Retinal pigment epithelial cell (primary cell): ENCODE data around the gene MAPK14.

Experiments used
- DNase-seq: peaks from one replicate; pipeline ENCODE4 v3.0.0-alpha.2; 2010; ENCODE audit warnings: low read depth
- H3K4me3 ChIP-seq: 2 replicates; pipeline ENCODE4 v1.5.1; 2011; ENCODE audit warnings: mild to moderate bottlenecking, low read length, control low read depth, moderate library complexity
- TF ChIP-seq, protein P1 (sequence below): conservative IDR thresholded peaks from 2 replicates; pipeline ENCODE4 v1.5.1; 2011; ENCODE audit warnings: low read depth, low read length, control low read depth, inconsistent platforms

Gene MAPK14

GRCh38 chr6:36062247-36062646 is 34.6 kb downstream of the MAPK14 start:
- H3K4me3 ChIP-seq, result no peak overlapping the region
- TF ChIP-seq, protein P1, sequence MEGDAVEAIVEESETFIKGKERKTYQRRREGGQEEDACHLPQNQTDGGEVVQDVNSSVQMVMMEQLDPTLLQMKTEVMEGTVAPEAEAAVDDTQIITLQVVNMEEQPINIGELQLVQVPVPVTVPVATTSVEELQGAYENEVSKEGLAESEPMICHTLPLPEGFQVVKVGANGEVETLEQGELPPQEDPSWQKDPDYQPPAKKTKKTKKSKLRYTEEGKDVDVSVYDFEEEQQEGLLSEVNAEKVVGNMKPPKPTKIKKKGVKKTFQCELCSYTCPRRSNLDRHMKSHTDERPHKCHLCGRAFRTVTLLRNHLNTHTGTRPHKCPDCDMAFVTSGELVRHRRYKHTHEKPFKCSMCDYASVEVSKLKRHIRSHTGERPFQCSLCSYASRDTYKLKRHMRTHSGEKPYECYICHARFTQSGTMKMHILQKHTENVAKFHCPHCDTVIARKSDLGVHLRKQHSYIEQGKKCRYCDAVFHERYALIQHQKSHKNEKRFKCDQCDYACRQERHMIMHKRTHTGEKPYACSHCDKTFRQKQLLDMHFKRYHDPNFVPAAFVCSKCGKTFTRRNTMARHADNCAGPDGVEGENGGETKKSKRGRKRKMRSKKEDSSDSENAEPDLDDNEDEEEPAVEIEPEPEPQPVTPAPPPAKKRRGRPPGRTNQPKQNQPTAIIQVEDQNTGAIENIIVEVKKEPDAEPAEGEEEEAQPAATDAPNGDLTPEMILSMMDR, result no peak
- no peak for DNase-seq

- no peak overlapping the region for H3K4me3 ChIP-seq
- TF ChIP-seq, protein P1, result no peak
- no peak for DNase-seq
These were observed 35.9 kb downstream of the MAPK14 start for GRCh38 chr6:36063318-36064060.

DNA sequence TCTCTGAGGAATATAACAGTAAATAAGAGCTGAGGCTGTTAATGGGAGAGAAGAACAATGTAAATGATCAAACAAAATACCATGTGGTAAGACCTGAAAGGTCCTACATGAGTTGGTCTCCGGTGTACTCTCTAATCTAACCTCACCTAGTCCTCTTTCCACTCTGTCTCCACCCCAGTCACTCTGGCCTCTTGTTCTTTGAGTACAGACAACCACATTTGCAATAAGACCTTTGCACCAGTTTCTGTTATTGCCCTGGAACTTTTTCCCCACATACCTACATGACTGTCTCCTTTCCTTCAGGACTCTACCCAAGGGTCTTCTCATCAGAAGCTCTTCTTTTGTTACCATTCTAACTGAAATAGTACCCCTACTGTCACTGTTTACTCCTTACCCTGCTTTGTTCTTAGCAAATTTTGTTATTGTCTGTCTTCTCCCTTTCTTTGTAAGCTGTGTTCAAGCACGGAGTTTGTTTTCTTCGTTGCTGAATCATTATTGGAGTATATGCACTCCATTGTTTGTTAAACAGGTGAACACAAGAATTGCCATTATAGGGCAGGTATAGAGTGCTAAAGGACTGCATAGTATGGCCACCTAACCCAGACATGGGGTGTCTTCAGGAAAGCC is 37.3 kb downstream of the MAPK14 start:
- TF ChIP-seq, protein P1, result no peak
- DNase-seq, result no peak
- H3K4me3 ChIP-seq, result no peak overlapping the region

DNA sequence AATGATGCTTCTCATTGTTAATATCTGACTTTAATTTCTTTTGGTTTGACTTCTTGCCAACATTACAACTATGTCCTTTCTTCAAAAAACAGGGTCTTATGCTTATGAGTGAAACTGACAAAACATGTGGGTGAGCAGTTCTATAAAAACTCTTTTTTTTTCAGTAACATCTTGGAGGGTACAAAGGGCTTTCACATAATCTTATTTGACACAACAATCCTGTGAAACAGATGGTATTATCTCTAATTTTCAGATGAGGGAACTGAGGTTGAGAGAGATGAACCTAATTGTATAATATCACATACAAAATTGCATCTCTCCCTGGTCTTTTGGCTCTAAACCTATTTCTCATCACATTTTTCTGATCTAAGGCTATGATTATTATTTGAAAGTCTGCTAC is 38.3 kb downstream of the MAPK14 start:
- TF ChIP-seq, protein P1, result no peak
- H3K4me3 ChIP-seq, result no peak overlapping the region
- DNase-seq, result no peak

DNA sequence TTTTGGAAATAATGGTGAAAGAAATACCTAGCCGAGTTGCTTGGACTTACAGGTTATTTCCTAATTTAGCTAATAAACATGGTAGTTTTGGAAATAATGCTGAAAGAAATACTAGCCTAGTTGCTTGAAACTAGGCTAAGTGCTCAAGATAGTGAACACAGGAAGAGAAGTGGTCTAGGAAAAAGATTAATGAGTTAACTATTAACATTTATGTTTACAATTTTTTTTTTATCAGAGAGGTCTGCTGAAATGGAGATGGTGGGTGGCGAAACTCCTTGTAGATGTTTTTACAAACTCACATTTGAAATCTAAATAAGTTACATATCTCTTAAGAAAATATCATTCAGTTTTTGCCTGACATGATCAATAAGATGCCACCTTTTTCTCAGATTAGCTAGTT is 39.2 kb downstream of the MAPK14 start:
- TF ChIP-seq, protein P1, result no peak
- H3K4me3 ChIP-seq, result no peak overlapping the region
- no peak for DNase-seq

DNA sequence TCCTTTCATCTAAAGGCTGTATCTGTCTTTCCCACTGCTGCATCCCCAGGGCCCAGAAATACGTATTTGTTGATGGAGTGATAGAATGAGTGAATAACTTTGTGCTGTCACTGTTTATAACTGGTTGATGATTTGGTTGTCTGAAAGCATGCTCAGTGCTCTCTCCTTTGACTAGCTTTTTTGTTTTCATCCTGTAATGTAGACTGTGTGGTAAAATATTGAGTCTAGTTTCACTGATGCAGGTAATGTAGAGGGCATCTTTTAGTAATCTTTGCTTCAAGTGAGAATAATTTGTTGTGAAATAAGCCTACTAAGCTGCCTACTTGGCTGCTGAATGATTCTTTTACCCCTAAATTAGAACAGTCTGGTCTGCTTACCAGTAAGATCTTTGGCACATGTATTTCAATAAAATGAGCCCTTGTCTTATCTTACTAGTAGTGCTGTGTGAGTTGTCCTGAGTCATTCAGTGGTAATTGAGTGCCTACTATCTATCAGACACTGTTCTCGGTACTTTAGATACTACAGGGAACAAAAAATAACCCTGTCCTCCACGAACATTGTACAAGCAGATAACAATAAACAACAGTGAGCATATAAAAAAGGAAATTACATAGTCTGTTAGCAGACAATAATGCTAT is 39.9 kb downstream of the MAPK14 start:
- no peak overlapping the region for H3K4me3 ChIP-seq
- DNase-seq, result peak; percentile 52
- TF ChIP-seq, protein P1, result no peak

DNA sequence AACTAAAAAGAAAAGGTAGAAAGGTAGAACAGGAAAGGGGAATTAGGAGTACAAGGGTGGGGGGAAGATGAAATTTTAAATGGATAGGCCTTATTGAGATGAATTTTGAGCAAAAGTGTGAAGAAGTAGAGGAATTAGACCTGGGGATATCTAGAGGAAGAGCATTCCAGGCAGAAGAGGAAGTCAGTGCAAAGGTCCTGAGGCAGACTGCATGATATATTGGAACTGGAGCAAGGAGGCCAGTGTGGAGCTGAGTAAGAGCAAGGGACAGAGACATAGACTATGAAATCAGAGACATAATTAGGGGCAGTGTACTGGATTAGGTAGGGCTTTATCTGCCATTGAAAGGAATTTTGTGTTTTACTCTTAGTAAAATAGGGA is 40.4 kb downstream of the MAPK14 start:
- H3K4me3 ChIP-seq, result no peak overlapping the region
- TF ChIP-seq, protein P1, result no peak
- no peak for DNase-seq
